Adrenal gland (tissue), 12 donors: Measurements from ENCODE around the gene IL12RB2. TPM values are rescaled to one million over a fixed set of nuclear protein-coding genes. Genes with fewer than 3 reads are reported as not detected.
"Not testable (repeated sequence)": the region's sequence is repeated elsewhere in the genome, so short reads cannot be mapped to it uniquely, and the experiment has no call there.

Source experiments
- DNase-seq, 7 donors: peaks; one replicate each; pipeline ENCODE4 v3.0.0-alpha.2; 2019 to 2020
- H3K27ac ChIP-seq, 5 donors: fragments of 200-600 bp; sonication (generic) in 4 of 5; 1 replicate in 3 of 5; 2 replicates in 2 of 5; pipeline versions ENCODE4 v1.5.1 to v1.8.0; 2016 to 2020; ENCODE audit warnings: mild to moderate bottlenecking in 1 of 5
- H3K27me3 ChIP-seq: fragments of 200-600 bp; 2 replicates; pipeline ENCODE4 v1.8.0; 2021
- H3K36me3 ChIP-seq, 2 donors: fragments of 200-600 bp; replicated peaks in 1 of 2; 1 replicate in 1 of 2; 2 replicates in 1 of 2; pipeline versions ENCODE4 v1.5.1 to v1.8.0; 2018 to 2022
- H3K4me1 ChIP-seq, 2 donors: fragments of 200-600 bp; replicated peaks in 1 of 2; 1 replicate in 1 of 2; 2 replicates in 1 of 2; pipeline versions ENCODE4 v1.5.1 to v1.8.0; 2018 to 2021
- H3K4me3 ChIP-seq, 4 donors: fragments of 200-600 bp; sonication (generic) in 3 of 4; one replicate each; pipeline ENCODE4 v1.5.1; 2016 to 2018
- H3K9me3 ChIP-seq, 3 donors: fragments of 200-600 bp; sonication (generic) in 1 of 3; replicated peaks in 1 of 3; 1 replicate in 2 of 3; 2 replicates in 1 of 3; pipeline versions ENCODE4 v1.5.1 to v1.8.0; 2016 to 2021
- POLR2A ChIP-seq, 2 donors: fragments of 450-650 bp; IDR thresholded peaks; one replicate each; pipeline ENCODE4 v1.6.1; 2017; ENCODE audit warnings: antibody characterized with exemption in 2 of 2, mild to moderate bottlenecking in 2 of 2, moderate library complexity in 1 of 2
- WGBS, 4 donors: extraction: QIAGEN DNeasy Blood & Tissue Kit in 2 of 4; methylation state at CpG; one replicate each; pipeline versions ENCODE4 v1.1.5 to v1.1.7; 2013 to 2017; 5-methylcytosine and 5-hydroxymethylcytosine counted together
- intact Hi-C, 2 donors: fragments of 100-400 bp; cut with DNase I; formaldehyde crosslinking; loops; one replicate each; pipeline versions ENCODE4 v1.14.1 to v1.15.0; 2022 to 2023
- polyA plus RNA-seq, 3 donors: library from polyadenylated mRNA; stranded (reverse); fragments of 200-250 nt in 2 of 3; fragments of 350-450 nt in 1 of 3; fragmentation: Illumina TruSeq in 1 of 3; extraction: RNeasy Lipid Tissue Mini Kit (QIAGEN cat#74804) in 1 of 3; gene quantifications; one replicate each; pipeline ENCODE4 v1.2.3, GENCODE V29; 2013 to 2014
- total RNA-seq, 9 donors: library from RNA; depleted of rRNA in 4 of 9; stranded (reverse); fragments of >200 nt in 4 of 9; fragments of 120-200 nt in 1 of 9; fragmentation: NEBNext Ultra II Directional in 1 of 9; extraction: Animal tissue kit (Norgen Biotek cat#: 25700) in 1 of 9; gene quantifications; one replicate each; pipeline versions ENCODE4 v1.1.0 to v1.2.4, GENCODE V29; 2013 to 2023
- TF ChIP-seq, protein P1 (sequence below), 6 experiments: fragments of 450-650 bp in 4 of 6; fragments of 200-600 bp in 2 of 6; sonication (generic) in 1 of 6; IDR thresholded peaks; 1 replicate in 5 of 6; 2 replicates in 1 of 6; pipeline versions ENCODE4 v1.5.1 to v1.8.0; 2016 to 2021; ENCODE audit warnings: antibody characterized with exemption in 6 of 6, mild to moderate bottlenecking in 2 of 6, moderate library complexity in 1 of 6
- donor health status: healthy with polysubstance abuse.
- donor health status: Bipolar disorder and iron deficiency.
- donor health status: DM: yes; HTN: yes; CAD: no.
- donor health status: DM: no; HTN: no; CAD: no.
- donor health status: DM: no; HTN: no; CAD: no.
- donor health status: DM: yes; HTN: yes; CAD: no.

IL12RB2 gene
- total and polyA plus RNA-seq, 12 donors, result 0.24 to 2.6 (median 0.55) TPM; not detected in 2

DNA sequence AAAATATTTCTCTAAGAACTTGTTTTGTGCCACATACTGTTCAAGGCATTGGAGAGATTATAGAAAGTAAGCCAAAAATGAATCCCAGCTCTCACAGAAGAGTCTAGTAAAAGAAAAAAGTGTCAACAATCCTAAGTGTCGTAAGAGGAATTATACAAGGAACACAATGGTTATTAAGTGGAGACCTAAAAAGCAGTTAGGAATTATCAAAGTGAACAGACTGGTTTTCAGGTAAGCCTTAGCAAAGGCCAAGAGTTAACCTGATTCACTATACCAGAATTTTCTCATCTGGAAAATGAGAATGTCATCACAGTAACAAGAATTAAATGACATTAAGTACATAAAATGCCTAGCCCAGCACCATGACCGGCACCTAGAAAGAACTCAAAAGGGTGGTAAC is 106.9 kb downstream of the IL12RB2 start:
- no peak overlapping the region for H3K27ac ChIP-seq
- DNase-seq, result no peak
- H3K36me3 ChIP-seq, result peaks cover 0 to 92% of the 10 kb centered on the region in 2 donors
- intact Hi-C loops, result no loop called here
- no peaks in the 10 kb centered on the region for H3K27me3 ChIP-seq
- no peaks in the 10 kb centered on the region for H3K9me3 ChIP-seq
- peaks cover 0 to 13% of the 10 kb centered on the region in 2 donors for H3K4me1 ChIP-seq
- no peak overlapping the region for H3K4me3 ChIP-seq
- TF ChIP-seq, protein P1, sequence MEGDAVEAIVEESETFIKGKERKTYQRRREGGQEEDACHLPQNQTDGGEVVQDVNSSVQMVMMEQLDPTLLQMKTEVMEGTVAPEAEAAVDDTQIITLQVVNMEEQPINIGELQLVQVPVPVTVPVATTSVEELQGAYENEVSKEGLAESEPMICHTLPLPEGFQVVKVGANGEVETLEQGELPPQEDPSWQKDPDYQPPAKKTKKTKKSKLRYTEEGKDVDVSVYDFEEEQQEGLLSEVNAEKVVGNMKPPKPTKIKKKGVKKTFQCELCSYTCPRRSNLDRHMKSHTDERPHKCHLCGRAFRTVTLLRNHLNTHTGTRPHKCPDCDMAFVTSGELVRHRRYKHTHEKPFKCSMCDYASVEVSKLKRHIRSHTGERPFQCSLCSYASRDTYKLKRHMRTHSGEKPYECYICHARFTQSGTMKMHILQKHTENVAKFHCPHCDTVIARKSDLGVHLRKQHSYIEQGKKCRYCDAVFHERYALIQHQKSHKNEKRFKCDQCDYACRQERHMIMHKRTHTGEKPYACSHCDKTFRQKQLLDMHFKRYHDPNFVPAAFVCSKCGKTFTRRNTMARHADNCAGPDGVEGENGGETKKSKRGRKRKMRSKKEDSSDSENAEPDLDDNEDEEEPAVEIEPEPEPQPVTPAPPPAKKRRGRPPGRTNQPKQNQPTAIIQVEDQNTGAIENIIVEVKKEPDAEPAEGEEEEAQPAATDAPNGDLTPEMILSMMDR (IDR thresholded peaks at IDR 0.05), result no peak
- no peak for TF ChIP-seq POLR2A (IDR thresholded peaks at IDR 0.05)
- WGBS, 4 donors, result 92 to 95% (median 94%) methylated on average over 2 of the region's 2 CpGs

DNA sequence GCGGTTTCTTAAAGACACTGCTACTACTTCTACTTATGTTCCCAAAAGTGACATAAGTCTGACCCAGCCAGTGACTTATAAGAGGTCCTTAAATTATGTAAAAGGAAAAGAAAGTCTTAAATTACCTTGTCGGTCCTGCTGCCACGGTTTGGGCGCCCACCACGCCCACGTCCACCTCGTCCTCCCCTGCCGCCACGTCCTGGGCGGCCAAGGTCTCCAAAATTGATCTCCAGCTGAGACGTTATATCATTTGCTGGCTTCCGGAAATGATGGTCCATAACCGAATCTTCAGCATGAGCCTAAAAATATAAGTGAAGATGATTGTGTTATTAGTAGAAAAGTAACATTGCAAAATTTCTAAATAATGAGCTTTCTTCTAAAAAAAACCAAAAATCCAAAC is 107.4 kb downstream of the IL12RB2 start:
- intact Hi-C loops, result no loop called here
- H3K9me3 ChIP-seq, result no peaks in the 10 kb centered on the region
- no peaks in the 10 kb centered on the region for H3K27me3 ChIP-seq
- peaks cover 0 to 96% of the 10 kb centered on the region in 2 donors for H3K36me3 ChIP-seq
- DNase-seq, result no peak
- TF ChIP-seq, protein P1 (IDR thresholded peaks at IDR 0.05), result no peak
- TF ChIP-seq POLR2A (IDR thresholded peaks at IDR 0.05), result no peak
- H3K4me3 ChIP-seq, result no peak overlapping the region
- 87 to 90% (median 89%) methylated on average over 13 of the region's 13 CpGs for WGBS, 4 donors
- H3K27ac ChIP-seq, result no peak overlapping the region
- peaks cover 0 to 13% of the 10 kb centered on the region in 2 donors for H3K4me1 ChIP-seq

DNA sequence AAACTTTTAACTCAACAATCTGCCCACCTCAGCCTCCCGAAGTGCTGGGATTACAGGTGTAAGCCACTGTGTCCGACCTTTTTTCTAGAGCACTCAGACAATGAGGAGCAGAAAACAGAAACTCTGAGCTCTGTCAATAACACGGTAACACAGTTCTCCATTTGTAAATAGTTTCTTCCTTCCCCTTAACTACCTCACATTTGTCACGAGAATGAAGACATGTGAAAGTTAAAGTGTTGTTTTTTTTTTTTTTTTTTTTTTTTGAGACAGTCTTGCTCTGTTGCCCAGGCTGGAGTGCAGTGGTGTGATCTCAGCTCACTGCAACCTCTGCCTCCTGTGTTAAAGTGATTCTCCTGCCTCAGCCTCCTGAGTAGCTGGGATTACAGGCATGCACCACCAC is 110.1 kb downstream of the IL12RB2 start:
- H3K27me3 ChIP-seq, DNase-seq, H3K9me3 ChIP-seq, H3K4me3 ChIP-seq, H3K4me1 ChIP-seq, H3K27ac ChIP-seq, intact Hi-C loops: not testable (repeated sequence)
- WGBS, 4 donors, result 72 to 78% (median 75%) methylated on average over 4 of the region's 4 CpGs
- H3K36me3 ChIP-seq, result peaks cover 0 to 98% of the 10 kb centered on the region in 2 donors

DNA sequence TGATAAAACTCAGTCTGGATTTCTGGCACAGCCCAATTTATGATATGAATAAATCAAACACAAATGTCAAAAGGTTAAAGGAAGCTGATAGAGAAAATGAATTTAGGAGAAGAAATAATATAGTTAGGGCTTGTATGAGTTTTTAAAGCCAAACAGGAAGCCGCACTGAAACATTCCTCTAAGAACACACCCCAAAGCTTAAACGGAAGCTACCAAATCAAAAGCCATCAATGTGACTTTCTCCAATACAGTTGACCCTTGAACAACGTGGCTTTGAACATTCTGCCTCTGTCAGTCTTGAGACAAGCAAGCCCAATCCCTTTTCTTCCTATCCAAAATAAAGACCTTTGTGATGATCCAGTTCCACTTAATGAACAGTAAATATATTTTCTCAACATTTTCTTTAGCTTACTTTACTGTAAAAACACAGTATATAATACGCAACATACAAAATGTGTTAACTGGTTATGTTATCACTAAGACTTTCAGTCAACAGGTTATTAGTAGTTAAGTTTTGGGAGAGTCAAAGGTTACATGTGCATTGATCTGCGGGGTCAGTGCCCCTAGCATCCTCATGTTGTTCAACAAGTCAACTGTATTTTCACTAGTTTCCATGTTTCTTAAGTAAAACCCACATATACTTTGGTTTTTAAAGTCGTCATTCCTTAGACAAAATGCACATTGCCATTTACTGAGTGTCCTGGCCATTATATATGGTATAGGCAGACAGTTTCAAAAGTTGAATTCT is 111.3 kb downstream of the IL12RB2 start:
- intact Hi-C loops, result no loop called here
- no peak for DNase-seq
- H3K36me3 ChIP-seq, result peaks cover 0 to 98% of the 10 kb centered on the region in 2 donors
- H3K27me3 ChIP-seq, result no peaks in the 10 kb centered on the region
- no peaks in the 10 kb centered on the region for H3K9me3 ChIP-seq
- TF ChIP-seq POLR2A (IDR thresholded peaks at IDR 0.05), result no peak
- TF ChIP-seq, protein P1 (IDR thresholded peaks at IDR 0.05), result no peak
- WGBS, 4 donors, result 70 to 72% (median 71%) methylated on average over 6 of the region's 6 CpGs
- H3K27ac ChIP-seq, result no peak overlapping the region
- no peak overlapping the region for H3K4me3 ChIP-seq
- peaks cover 0 to 8% of the 10 kb centered on the region in 2 donors for H3K4me1 ChIP-seq
